ENCODE results near the gene METAP1. TPM values are rescaled to one million over a fixed set of nuclear protein-coding genes. Genes with fewer than 3 reads are reported as not detected.

The METAP1 gene
- total and polyA plus RNA-seq, 2 of the 8 experiments (the other 6 are each of a cell fraction or from before 2014, with no cell fraction given), result 50.6 to 85.2 TPM

DNA sequence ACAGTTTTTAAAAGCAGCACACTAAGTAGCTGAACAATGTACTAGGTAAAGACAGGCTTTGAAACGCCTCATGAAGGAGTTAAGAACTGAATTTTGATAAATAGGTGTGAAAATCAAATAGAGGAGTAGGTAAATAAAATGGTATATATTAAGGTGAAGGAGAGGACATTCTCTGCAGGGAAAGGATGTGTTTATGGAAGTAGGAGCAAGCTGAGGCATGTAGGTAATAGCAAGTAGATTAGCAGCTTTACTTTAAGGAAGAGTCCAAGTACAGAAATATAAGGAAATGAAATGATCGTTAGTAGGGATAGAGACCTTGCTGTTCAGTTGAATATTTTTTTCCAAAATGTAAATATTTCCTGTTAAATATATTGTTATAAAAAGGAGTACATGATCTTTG, 12.5 kb downstream of the METAP1 start:
- H3K79me1 ChIP-seq (ENCODE audit: low read depth, low read length), result peaks cover 5% of the 10 kb centered on the region; the same call in 1 of the 2 replicates
- TF ChIP-seq GTF2F1 (IDR thresholded peaks at IDR 0.05; ENCODE audit: borderline replicate concordance, low read depth, low read length) (no peak), HDAC6 (IDR thresholded peaks at IDR 0.05; ENCODE audit: low read depth, low read length) (no peak), RAD21 (IDR thresholded peaks at IDR 0.05 in 1 of 2, conservative IDR thresholded peaks at IDR 0.05 in 1 of 2; ENCODE audit: low read depth in 2 of 2, low read length in 2 of 2) (no peak), YY1 (IDR thresholded peaks at IDR 0.05; ENCODE audit: low read depth, low read length) (no peak), SIN3A (conservative IDR thresholded peaks at IDR 0.05 in 1 of 2, IDR thresholded peaks at IDR 0.05 in 1 of 2; ENCODE audit: low read depth in 1 of 2, low read length in 2 of 2) (no peak), EP300 (IDR thresholded peaks at IDR 0.05; ENCODE audit: borderline replicate concordance in 1 of 2, low read depth in 2 of 2, low read length in 2 of 2) (no peak), TBP (IDR thresholded peaks at IDR 0.05; ENCODE audit: low read depth, low read length) (no peak)

More for the DNA sequence above, 12.5 kb downstream of the METAP1 start:
- H3K27me3 ChIP-seq (replicated peaks in 1 of 4; ENCODE audit: control insufficient read depth in 3 of 4, extremely low read depth in 1 of 4, insufficient read depth in 3 of 4, low read length in 3 of 4), result no peaks in the 10 kb centered on the region
- no peak overlapping the region for H2BK12ac ChIP-seq (ENCODE audit: low read depth, low read length)
- no peak overlapping the region for H3K27ac ChIP-seq (ENCODE audit: low read depth, low read length)
- H3K4ac ChIP-seq (replicated peaks; ENCODE audit: insufficient read length, low read depth, low read length), result no peak overlapping the region
- no peak overlapping the region for H4K5ac ChIP-seq (ENCODE audit: insufficient read length, low read depth, low read length)
- H3K23me2 ChIP-seq (ENCODE audit: low read depth, low read length), result no peaks in the 10 kb centered on the region
- no peak overlapping the region for H2BK15ac ChIP-seq (ENCODE audit: low read length)
- no peak overlapping the region for H3K9ac ChIP-seq (replicated peaks in 1 of 4; ENCODE audit: extremely low read depth in 1 of 4, low read depth in 3 of 4, low read length in 3 of 4)
- H2BK20ac ChIP-seq (ENCODE audit: low read length), result no peak overlapping the region
- no peak overlapping the region for H3K56ac ChIP-seq (replicated peaks; ENCODE audit: insufficient read length, low read depth, low read length)
- H3K4me3 ChIP-seq (ENCODE audit: extremely low read depth in 1 of 4, insufficient read depth in 2 of 4, low read depth in 3 of 4, low read length in 4 of 4), result no peak overlapping the region
- H4K8ac ChIP-seq (ENCODE audit: extremely low read depth, insufficient read depth, low read length), result no peak overlapping the region
- POLR2A ChIA-PET (ENCODE audit: partially characterized antibody), result interaction anchor here (1.4 to 9.7 kb wide), 3 partner anchors 11 to 79 kb away, joined by 5 to 106 read pairs (median 8); partner anchors contain the start of genes EIF4E and METAP1
- H3K14ac ChIP-seq (ENCODE audit: insufficient read length), result no peak overlapping the region
- CTCF ChIA-PET (ENCODE audit: partially characterized antibody), result interaction anchor here (0.9 to 1.3 kb wide), 3 partner anchors 10 to 49 kb away, joined by 3 read pairs; partner anchors contain the start of gene METAP1
- H3K36me3 ChIP-seq (ENCODE audit: control insufficient read depth in 2 of 4, insufficient read depth in 4 of 4, low read length in 3 of 4), result peaks cover 0 to 10% (median 3%) of the 10 kb centered on the region in 4 experiments; a peak in 3 of 8 replicates
- H2BK120ac ChIP-seq (replicated peaks; ENCODE audit: low read depth, low read length), result no peak overlapping the region
- no peak overlapping the region for H4K91ac ChIP-seq (replicated peaks; ENCODE audit: insufficient read length, low read length)
- peaks cover 9% of the 10 kb centered on the region in 2 experiments for H4K20me1 ChIP-seq (replicated peaks in 1 of 2; ENCODE audit: control insufficient read depth in 1 of 2, insufficient read depth in 2 of 2, low read length in 2 of 2)
- FAIRE-seq, result no peak
- H3K4me2 ChIP-seq (ENCODE audit: insufficient read depth in 1 of 2, low read depth in 2 of 2, low read length in 2 of 2), result no peak overlapping the region
- H3K18ac ChIP-seq (ENCODE audit: extremely low read depth, low read length), result no peak overlapping the region
- H3K9me3 ChIP-seq (ENCODE audit: insufficient read depth in 2 of 2, low read depth in 1 of 2, low read length in 1 of 2), result peaks cover 3 to 7% of the 10 kb centered on the region in 2 experiments; a peak in 3 of 4 replicates
- H2AK5ac ChIP-seq (ENCODE audit: low read depth, low read length), result no peak overlapping the region
- no peak overlapping the region for H2BK5ac ChIP-seq (ENCODE audit: low read depth, low read length)
- H3K23ac ChIP-seq (ENCODE audit: insufficient read length), result no peak overlapping the region
- WGBS, 2 experiments (ENCODE audit: extremely low coverage in 1 of 2, insufficient coverage in 1 of 2, insufficient read length in 1 of 2, insufficient replicate concordance in 2 of 2, low coverage in 1 of 2, low lambda C conversion rate in 2 of 2, missing lambda C conversion rate in 1 of 2), result 91% methylated on average over 2 of the region's 2 CpGs; no CpG with 5 or more reads in 1 of the 2 experiments
- H2AFZ ChIP-seq (ENCODE audit: low read length), result no peak overlapping the region
- H3K4me1 ChIP-seq (replicated peaks in 1 of 4; ENCODE audit: control insufficient read depth in 3 of 4, insufficient read depth in 4 of 4, low read length in 3 of 4), result peaks cover 0 to 6% (median 2%) of the 10 kb centered on the region in 4 experiments; a peak in 3 of 7 replicates
- peaks cover 17 to 100% of the 10 kb centered on the region in 2 experiments for H3K79me2 ChIP-seq (ENCODE audit: control insufficient read depth in 1 of 2, insufficient read depth in 2 of 2, low read length in 2 of 2)
- no peak for DNase-seq (ENCODE audit: low read depth in 1 of 2, low spot score in 2 of 2)
